LNCAP (cell line): ENCODE results near the gene ZNF609.

Experiments used
- CTCF ChIP-seq: fragments of 450-650 bp; IDR thresholded peaks from 2 replicates; pipeline ENCODE4 v1.5.1; 2017; ENCODE audit warnings: mild to moderate bottlenecking

ZNF609 gene

GRCh38 chr15:64731805-64732151 is 271.4 kb downstream of the ZNF609 start:
- no peak for TF ChIP-seq CTCF

GRCh38 chr15:64732156-64732860 is 271.9 kb downstream of the ZNF609 start:
- no peak for TF ChIP-seq CTCF
